PC-9 (cell line): ENCODE data around the gene ASIC4. TPM values are rescaled to one million over a fixed set of nuclear protein-coding genes. Genes with fewer than 3 reads are reported as not detected.

Experiments
- BruUV-seq: library from RNA; stranded (reverse); fragments of 400-500 nt; replicated peaks from 2 replicates; lab custom pipeline; 2021; lab: Mats Ljungman, UMichigan
- CTCF ChIA-PET: fragments of 300-600 bp; sonication (Branson Sonifier 250); formaldehyde crosslinking; loops from one replicate; lab custom pipeline; 2022; ENCODE audit warnings: antibody characterized with exemption; lab: Charles Lee
- POLR2A ChIA-PET: fragments of 300-600 bp; sonication (Branson Sonifier 250); formaldehyde crosslinking; loops from one replicate; lab custom pipeline; 2022; ENCODE audit warnings: antibody characterized with exemption; ENCODE audit not compliant: unreplicated experiment; lab: Charles Lee
- DNase-seq, 2 experiments: peaks; one replicate each; pipeline versions ENCODE4 v3.0.0 to v3.0.0-alpha.2; 2015 to 2022; ENCODE audit warnings: mixed read lengths in 1 of 2
- H2AFZ ChIP-seq: fragments of 200-600 bp; sonication (generic); 2 replicates; pipeline ENCODE4 v1.8.1; 2017; ENCODE audit warnings: antibody characterized with exemption
- H3F3A ChIP-seq: fragments of 200-600 bp; sonication (generic); 2 replicates; pipeline ENCODE4 v1.8.1; 2017; ENCODE audit warnings: antibody characterized with exemption, mild to moderate bottlenecking, low read depth; ENCODE audit not compliant: insufficient read depth
- H3K27ac ChIP-seq: fragments of 200-600 bp; sonication (generic); 2 replicates; pipeline ENCODE4 v1.6.1; 2016; ENCODE audit warnings: mixed run types
- H3K27me3 ChIP-seq: fragments of 200-600 bp; sonication (generic); 2 replicates; pipeline ENCODE4 v1.6.1; 2016; ENCODE audit warnings: low read depth, mixed run types; ENCODE audit not compliant: insufficient read depth
- H3K36me3 ChIP-seq: fragments of 200-600 bp; sonication (generic); 2 replicates; pipeline ENCODE4 v1.6.1; 2016; ENCODE audit warnings: low read depth, mixed run types
- H3K4me1 ChIP-seq: fragments of 200-600 bp; sonication (generic); replicated peaks from 2 replicates; pipeline ENCODE4 v1.6.1; 2016; ENCODE audit warnings: mixed run types; ENCODE audit not compliant: insufficient read depth
- H3K4me2 ChIP-seq: fragments of 200-600 bp; sonication (generic); 2 replicates; pipeline ENCODE4 v1.6.1; 2017; ENCODE audit warnings: mixed run types
- H3K4me3 ChIP-seq: fragments of 200-600 bp; sonication (generic); 2 replicates; pipeline ENCODE4 v1.6.1; 2016; ENCODE audit warnings: mixed run types
- H3K79me2 ChIP-seq: fragments of 200-600 bp; sonication (generic); 2 replicates; pipeline ENCODE4 v1.6.1; 2017; ENCODE audit warnings: low read depth, mixed run types
- H3K9me2 ChIP-seq: fragments of 200-600 bp; sonication (generic); 2 replicates; pipeline ENCODE4 v1.8.1; 2017; ENCODE audit warnings: mild to moderate bottlenecking; ENCODE audit not compliant: insufficient read depth
- H3K9me3 ChIP-seq: fragments of 200-600 bp; sonication (generic); 2 replicates; pipeline ENCODE4 v1.8.1; 2016; ENCODE audit warnings: low read depth; ENCODE audit not compliant: insufficient read depth
- H4K20me1 ChIP-seq: fragments of 200-600 bp; sonication (generic); 2 replicates; pipeline ENCODE4 v1.8.1; 2017; ENCODE audit not compliant: insufficient read depth
- CTCF ChIP-seq: fragments of 200-600 bp; sonication (generic); conservative IDR thresholded peaks from 2 replicates; pipeline ENCODE4 v1.6.1; 2017; ENCODE audit warnings: mixed run types, antibody characterized with exemption, mild to moderate bottlenecking, moderate library complexity
- EZH2 ChIP-seq: fragments of 200-600 bp; sonication (generic); IDR thresholded peaks from 2 replicates; pipeline ENCODE4 v1.8.0; 2017; ENCODE audit warnings: antibody characterized with exemption, low read depth
- intact Hi-C: fragments of 100-400 bp; cut with micrococcal nuclease; formaldehyde crosslinking; loops from one replicate; pipeline ENCODE4 v1.10.0; 2022; ENCODE audit not compliant: unreplicated experiment
- total RNA-seq: library from RNA; stranded (reverse); gene quantifications from 2 replicates; pipeline ENCODE4 v1.2.3, GENCODE V29; 2021

The ASIC4 gene
- total RNA-seq, 1 experiment from 2014 or later = 0.22 TPM

- DNase-seq = no peak
- H3K36me3 ChIP-seq = peaks cover 10% of the 10 kb centered on the region
- no peaks in the 10 kb centered on the region for H3K27me3 ChIP-seq
- H4K20me1 ChIP-seq = peaks cover 23% of the 10 kb centered on the region
- no peak overlapping the region for H2AFZ ChIP-seq
- no peak overlapping the region for H3K4me3 ChIP-seq
- no peak overlapping the region for H3K27ac ChIP-seq
- peaks cover 17% of the 10 kb centered on the region for H3K79me2 ChIP-seq
- ChIA-PET CTCF (no interaction called here), POLR2A (interaction anchor here (0.6 kb wide), 1 partner anchor 106 kb away, joined by 6 read pairs; no protein-coding TSS in a partner anchor)
- no peak for TF ChIP-seq CTCF
- no peak for TF ChIP-seq EZH2
- BruUV-seq = no TSS peak
- intact Hi-C loops = no loop called here
- H3K9me2 ChIP-seq = no peaks in the 10 kb centered on the region
- H3K9me3 ChIP-seq = no peaks in the 10 kb centered on the region
- peaks cover 17% of the 10 kb centered on the region; the same call in 1 of the 2 replicates for H3F3A ChIP-seq
- H3K4me2 ChIP-seq = no peak overlapping the region
- no peaks in the 10 kb centered on the region; the same call in 1 of the 2 replicates for H3K4me1 ChIP-seq
Observed at GRCh38 chr2:219538956-219539788, 24.9 kb downstream of the ASIC4 start.

- no peak overlapping the region for H2AFZ ChIP-seq
Observed at GRCh38 chr2:219539926-219540678, 25.8 kb downstream of the ASIC4 start.

More at GRCh38 chr2:219539926-219540678, 25.8 kb downstream of the ASIC4 start:
- BruUV-seq = no TSS peak
- H3K27ac ChIP-seq = no peak overlapping the region
- no peaks in the 10 kb centered on the region; the same call in 1 of the 2 replicates for H3K4me1 ChIP-seq
- peaks cover 23% of the 10 kb centered on the region for H4K20me1 ChIP-seq
- no peak for DNase-seq
- H3K27me3 ChIP-seq = no peaks in the 10 kb centered on the region
- intact Hi-C loops = no loop called here
- H3K9me3 ChIP-seq = no peaks in the 10 kb centered on the region
- no peak overlapping the region for H3K4me2 ChIP-seq
- H3K79me2 ChIP-seq = peaks cover 17% of the 10 kb centered on the region
- no peak for TF ChIP-seq EZH2
- TF ChIP-seq CTCF = no peak
- peaks cover 17% of the 10 kb centered on the region; the same call in 1 of the 2 replicates for H3F3A ChIP-seq
- H3K4me3 ChIP-seq = no peak overlapping the region
- no peaks in the 10 kb centered on the region for H3K9me2 ChIP-seq
- ChIA-PET POLR2A (interaction anchor here (0.6 kb wide), 1 partner anchor 105 kb away, joined by 6 read pairs; no protein-coding TSS in a partner anchor), CTCF (interaction anchor here (0.5 kb wide), 1 partner anchor 150 kb away, joined by 5 read pairs; no protein-coding TSS in a partner anchor)
- peaks cover 10% of the 10 kb centered on the region for H3K36me3 ChIP-seq
